T-helper 1 cell treated with Interleukin-12 subunit alpha and Interleukin-12 subunit beta and Interleukin-4 antibody, amounts not matched to agents 30 μg/mL and 1 μg/mL, for 36 hours (primary cell): ENCODE results near the gene GLYATL3.

Experiments used
- H3K27ac Mint-ChIP-seq: one replicate; pipeline ENCODE4 v1.8.0; 2021; ENCODE audit warnings: mild to moderate bottlenecking, mixed read lengths
- H3K27me3 Mint-ChIP-seq: one replicate; pipeline ENCODE4 v1.8.0; 2021; ENCODE audit warnings: low read depth, mixed read lengths
- H3K36me3 Mint-ChIP-seq: one replicate; pipeline ENCODE4 v1.8.0; 2021; ENCODE audit warnings: low read depth, mixed read lengths
- H3K4me1 Mint-ChIP-seq: one replicate; pipeline ENCODE4 v1.8.0; 2021; ENCODE audit warnings: low read depth, mixed read lengths
- H3K4me3 Mint-ChIP-seq: one replicate; pipeline ENCODE4 v1.8.0; 2021; ENCODE audit warnings: mild to moderate bottlenecking, moderate library complexity, mixed read lengths
- H3K9me3 Mint-ChIP-seq: one replicate; pipeline ENCODE4 v1.8.0; 2021; ENCODE audit warnings: mixed read lengths

The GLYATL3 gene

GRCh38 chr6:49570474-49571079 lies 70.9 kb downstream of the GLYATL3 start:
- no peak overlapping the region for H3K27ac Mint-ChIP-seq
- H3K36me3 Mint-ChIP-seq: no peaks in the 10 kb centered on the region
- peaks cover 3% of the 10 kb centered on the region for H3K27me3 Mint-ChIP-seq
- peaks cover 3% of the 10 kb centered on the region for H3K4me1 Mint-ChIP-seq
- H3K4me3 Mint-ChIP-seq: no peak overlapping the region
- no peaks in the 10 kb centered on the region for H3K9me3 Mint-ChIP-seq

DNA sequence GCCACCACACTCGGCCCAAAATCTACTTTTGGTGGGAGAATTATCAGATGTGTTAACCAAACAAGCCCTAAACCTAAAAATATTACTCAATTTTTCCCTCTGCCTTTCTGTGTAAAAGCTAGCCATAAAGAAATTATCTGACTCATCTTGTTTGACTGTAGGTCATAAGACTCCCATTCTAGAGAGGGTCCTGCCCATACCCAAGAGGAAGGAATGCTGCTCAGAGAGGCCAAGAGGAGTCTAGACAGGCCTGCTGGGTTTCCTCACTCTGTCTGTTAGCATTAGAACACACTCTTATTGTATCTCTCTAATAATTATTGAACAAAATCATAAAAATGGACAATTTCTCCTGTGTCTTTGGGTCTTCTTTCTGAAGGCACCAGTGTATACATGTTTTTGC lies 76.9 kb downstream of the GLYATL3 start:
- Mint-ChIP-seq H3K9me3 (peaks cover 3% of the 10 kb centered on the region), H3K27me3 (peaks cover 6% of the 10 kb centered on the region), H3K4me3 (no peak overlapping the region), H3K36me3 (no peaks in the 10 kb centered on the region), H3K4me1 (no peaks in the 10 kb centered on the region), H3K27ac (no peak overlapping the region)
